Caki2 (cell line): ENCODE measurements around the gene CPSF4. TPM values are rescaled to one million over a fixed set of nuclear protein-coding genes. Genes with fewer than 3 reads are reported as not detected.

Experiments used
- DNase-seq: peaks from one replicate; pipeline ENCODE4 v3.0.0-alpha.2; 2015; ENCODE audit warnings: low read depth
- in situ Hi-C: cut with HindIII; loops from 2 replicates; pipeline ENCODE4 v1.10.0; 2016; ENCODE audit warnings: low sequenced_read_pairs, low pct_unique_long_range_greater_than_20kb, mixed read lengths
- total RNA-seq: library from RNA; depleted of rRNA; stranded (reverse); fragments of >200 nt; shearing (Covaris generic); gene quantifications from 2 replicates; pipeline ENCODE4 v1.2.3, GENCODE V29; 2014; ENCODE audit warnings: low replicate concordance; rRNA removed

Gene CPSF4
- total RNA-seq, 1 experiment from 2014 or later, result 31.4 TPM

DNA sequence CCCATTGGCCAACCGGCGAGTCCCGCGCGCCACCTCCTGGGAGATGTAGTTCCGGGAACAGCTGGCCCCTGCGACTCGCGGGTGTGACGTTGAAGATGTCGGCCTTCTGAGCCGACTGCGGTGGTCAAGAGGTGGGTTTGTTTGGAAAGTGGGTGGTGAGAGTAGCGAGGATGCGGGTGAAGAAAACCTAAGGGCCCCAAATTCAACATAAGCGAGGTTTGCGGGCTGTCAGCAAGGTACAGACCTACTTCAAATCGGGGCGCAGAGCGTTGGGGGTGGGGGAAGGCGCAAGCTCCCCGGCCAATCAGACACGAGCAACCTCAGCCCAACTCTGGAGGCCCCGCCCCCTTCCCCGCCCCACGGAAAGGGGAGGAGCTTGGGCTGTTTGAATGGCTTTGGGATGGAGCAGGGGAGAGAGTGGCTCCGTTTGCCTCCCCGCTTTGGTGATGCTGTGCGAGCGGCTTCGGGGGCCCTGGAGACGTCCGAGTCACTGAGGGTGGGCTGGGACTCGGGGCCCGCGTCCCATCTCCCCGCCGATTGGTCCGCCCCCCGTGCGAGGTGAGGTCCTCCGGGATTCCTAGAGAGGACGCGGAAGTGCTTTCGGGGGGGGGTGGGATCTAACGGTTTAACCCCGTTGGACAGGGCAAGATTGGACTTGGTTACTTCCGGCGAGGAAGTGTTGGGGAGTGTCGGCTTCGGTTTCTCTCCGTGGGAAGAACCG is 66.0 kb downstream of the CPSF4 start, which contains the start of gene ZKSCAN5:
Gene ZKSCAN5, plus strand, starts transcription at position 60 of the 721 bp plus-strand sequence. CDS start 1,383 bp downstream, outside the sequence.
- in situ Hi-C loops, result no loop called here
- peak; percentile 98 for DNase-seq

DNA sequence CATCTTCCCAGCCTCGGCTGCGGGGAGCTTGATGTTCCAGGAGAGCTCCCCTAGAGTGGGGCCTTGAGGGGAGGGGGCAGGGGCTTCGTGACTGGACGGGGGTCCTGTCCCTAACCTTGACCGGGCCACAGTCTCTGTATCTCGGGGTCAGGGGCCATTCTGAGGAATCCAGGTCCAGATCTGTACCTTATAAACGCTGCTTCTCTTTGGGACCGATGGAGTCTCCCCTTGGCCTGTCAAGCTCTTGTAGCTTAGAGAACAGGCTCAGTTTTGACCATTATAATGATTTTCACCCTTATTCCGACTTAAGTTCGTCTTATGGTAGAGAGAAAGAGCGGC is 66.5 kb downstream of the CPSF4 start:
- no peak for DNase-seq
- in situ Hi-C loops, result no loop called here

Other genes starting within 250 kb of the CPSF4 start
- gene KPNA7, start 230.8 kb upstream of the CPSF4 start, total RNA-seq, result 1.1 and 2.3 TPM in 2 replicates
- gene MYH16, start 166.1 kb upstream of the CPSF4 start, total RNA-seq, result 0.09 and 0.24 TPM in 2 replicates
- gene ARPC1A, start 113.0 kb upstream of the CPSF4 start, total RNA-seq, result 125 and 179 TPM in 2 replicates
- gene ARPC1B, start 64.2 kb upstream of the CPSF4 start, total RNA-seq, result 491 and 523 TPM in 2 replicates
- gene PDAP1, start 30.3 kb upstream of the CPSF4 start, total RNA-seq, result 144 and 213 TPM in 2 replicates
- gene BUD31, start 30.0 kb upstream of the CPSF4 start, total RNA-seq, result 73.2 and 100 TPM in 2 replicates
- gene PTCD1, start 145 bp upstream of the CPSF4 start, total RNA-seq, result 7.3 and 14.2 TPM in 2 replicates
- gene ATP5MF, start 27.2 kb downstream of the CPSF4 start, total RNA-seq, result 1,239 and 1,635 TPM in 2 replicates
- 8.7 and 12.2 TPM in 2 replicates for gene ZNF789, start 33.9 kb downstream of the CPSF4 start, total RNA-seq
- 11.9 and 17.8 TPM in 2 replicates for gene ZNF394, start 61.3 kb downstream of the CPSF4 start, total RNA-seq
- gene ZKSCAN5, start 65.7 kb downstream of the CPSF4 start, total RNA-seq, result 5.3 and 6.7 TPM in 2 replicates
- 1.8 and 4.1 TPM in 2 replicates for gene FAM200A, start 113.2 kb downstream of the CPSF4 start, total RNA-seq
- gene ZNF655, start 119.7 kb downstream of the CPSF4 start, total RNA-seq, result 10.7 and 20.9 TPM in 2 replicates
- not detected in 2 replicates for gene TMEM225B, start 159.3 kb downstream of the CPSF4 start, total RNA-seq
- gene ZSCAN25, start 178.0 kb downstream of the CPSF4 start, total RNA-seq, result 5.3 and 11.8 TPM in 2 replicates
- gene CYP3A5, start 241.1 kb downstream of the CPSF4 start, total RNA-seq, result 0.49 and 6.0 TPM in 2 replicates